Transverse colon (tissue), 4 donors: ENCODE data around the gene PTCH1. TPM values are rescaled to one million over a fixed set of nuclear protein-coding genes. Genes with fewer than 3 reads are reported as not detected.

Experiments
- DNase-seq: peaks from one replicate; pipeline ENCODE4 v3.0.0-alpha.2; 2019
- H3K27ac ChIP-seq, 4 donors: fragments of 200-600 bp; sonication (generic); 2 replicates each; pipeline ENCODE4 v1.5.1; 2016 to 2018; ENCODE audit warnings: inconsistent platforms in 4 of 4
- H3K27me3 ChIP-seq: fragments of 200-600 bp; sonication (generic); 2 replicates; pipeline ENCODE4 v1.5.1; 2017; ENCODE audit warnings: inconsistent platforms
- H3K36me3 ChIP-seq, 4 donors: fragments of 200-600 bp; sonication (generic); 2 replicates each; pipeline ENCODE4 v1.5.1; 2017 to 2019; ENCODE audit warnings: inconsistent platforms in 4 of 4
- H3K4me1 ChIP-seq, 4 donors: fragments of 200-600 bp; sonication (generic); 2 replicates each; pipeline ENCODE4 v1.5.1; 2017 to 2020; ENCODE audit warnings: inconsistent platforms in 4 of 4
- H3K4me3 ChIP-seq, 4 donors: fragments of 200-600 bp; sonication (generic); 1 replicate in 1 of 4; 2 replicates in 3 of 4; pipeline versions ENCODE4 v1.5.1 to v1.6.1; 2017 to 2019; ENCODE audit warnings: inconsistent platforms in 4 of 4
- H3K9me3 ChIP-seq, 2 donors: fragments of 200-600 bp; sonication (generic); 2 replicates each; pipeline ENCODE4 v1.5.1; 2017 to 2019; ENCODE audit warnings: inconsistent platforms in 2 of 2
- CTCF ChIP-seq, 5 experiments: fragments of 200-600 bp in 3 of 5; fragments of 450-650 bp in 2 of 5; sonication (generic) in 3 of 5; IDR thresholded peaks; 1 replicate in 2 of 5; 2 replicates in 3 of 5; pipeline ENCODE4 v1.5.1; 2016 to 2017; ENCODE audit warnings: antibody characterized with exemption in 5 of 5, inconsistent platforms in 3 of 5, mild to moderate bottlenecking in 2 of 5, moderate library complexity in 1 of 5
- EP300 ChIP-seq: sonication (generic); formaldehyde crosslinking; IDR thresholded peaks from one replicate; pipeline ENCODE4 v1.6.1; 2017; ENCODE audit warnings: antibody characterized with exemption, low read depth
- POLR2A ChIP-seq: fragments of 450-650 bp; IDR thresholded peaks from one replicate; pipeline ENCODE4 v1.6.1; 2016; ENCODE audit warnings: antibody characterized with exemption, mild to moderate bottlenecking, moderate library complexity
- POLR2AphosphoS5 ChIP-seq, 3 donors: sonication (generic); formaldehyde crosslinking; IDR thresholded peaks; one replicate each; pipeline ENCODE4 v1.6.1; 2016; ENCODE audit warnings: antibody characterized with exemption in 3 of 3
- WGBS, 2 donors: methylation state at CpG; one replicate each; pipeline ENCODE4 v1.1.5; 2018; ENCODE audit warnings: low coverage in 1 of 2; 5-methylcytosine and 5-hydroxymethylcytosine counted together
- in situ Hi-C, 4 donors: fragments of 200-750 bp; cut with MboI; loops; one replicate each; pipeline versions ENCODE4 v1.15.0 to v1.15.1; 2017; ENCODE audit warnings: low sequenced_read_pairs in 3 of 4, low pct_ligation_motif_present in 1 of 4, low pct_unique_long_range_greater_than_20kb in 1 of 4
- intact Hi-C: fragments of 100-400 bp; cut with DNase I; formaldehyde crosslinking; loops from one replicate; pipeline ENCODE4 v1.15.1; 2023; ENCODE audit warnings: low total_unique reads
- total RNA-seq, 4 donors: library from RNA; depleted of rRNA; stranded (reverse); fragments of >200 nt; gene quantifications; one replicate each; pipeline ENCODE4 v1.1.0, GENCODE V29; 2016

Gene PTCH1
- total RNA-seq, 4 donors from 2014 or later: 12.3 to 50.9 (median 26.4) TPM

GRCh38 chr9:95512709-95513095 is 4.1 kb downstream of the PTCH1 start:
- in situ Hi-C loops: loop anchor here in 2 of 4 donors (10.0 to 25.0 kb wide), 2 partner anchors 200 to 362 kb away; partner anchors contain the start of genes ERCC6L2 (in 1 of the 2) and FANCC (in 1 of the 2)
- TF ChIP-seq CTCF (IDR thresholded peaks at IDR 0.05) (no peak), POLR2A (no peak), POLR2AphosphoS5 (IDR thresholded peaks at IDR 0.05) (peak in 1 of 3 donors; percentile 49), EP300 (no peak)
- Histone ChIP-seq H3K4me1 (peaks cover 6 to 35% (median 26%) of the 10 kb centered on the region in 4 donors), H3K36me3 (no peaks in the 10 kb centered on the region), H3K27ac (peak overlapping the region; percentile 91 to 95 (median 93)), H3K27me3 (peaks cover 17% of the 10 kb centered on the region), H3K9me3 (no peaks in the 10 kb centered on the region), H3K4me3 (peak overlapping the region in 1 of 4 donors; percentile 97)
- intact Hi-C loops: loop anchor here (10.0 kb wide), 1 partner anchor 198 kb away; the partner anchor contains the start of gene FANCC
- DNase-seq: no peak
- 62 to 86% methylated on average over 1 to 2 of the region's 2 CpGs for WGBS, 2 donors

DNA sequence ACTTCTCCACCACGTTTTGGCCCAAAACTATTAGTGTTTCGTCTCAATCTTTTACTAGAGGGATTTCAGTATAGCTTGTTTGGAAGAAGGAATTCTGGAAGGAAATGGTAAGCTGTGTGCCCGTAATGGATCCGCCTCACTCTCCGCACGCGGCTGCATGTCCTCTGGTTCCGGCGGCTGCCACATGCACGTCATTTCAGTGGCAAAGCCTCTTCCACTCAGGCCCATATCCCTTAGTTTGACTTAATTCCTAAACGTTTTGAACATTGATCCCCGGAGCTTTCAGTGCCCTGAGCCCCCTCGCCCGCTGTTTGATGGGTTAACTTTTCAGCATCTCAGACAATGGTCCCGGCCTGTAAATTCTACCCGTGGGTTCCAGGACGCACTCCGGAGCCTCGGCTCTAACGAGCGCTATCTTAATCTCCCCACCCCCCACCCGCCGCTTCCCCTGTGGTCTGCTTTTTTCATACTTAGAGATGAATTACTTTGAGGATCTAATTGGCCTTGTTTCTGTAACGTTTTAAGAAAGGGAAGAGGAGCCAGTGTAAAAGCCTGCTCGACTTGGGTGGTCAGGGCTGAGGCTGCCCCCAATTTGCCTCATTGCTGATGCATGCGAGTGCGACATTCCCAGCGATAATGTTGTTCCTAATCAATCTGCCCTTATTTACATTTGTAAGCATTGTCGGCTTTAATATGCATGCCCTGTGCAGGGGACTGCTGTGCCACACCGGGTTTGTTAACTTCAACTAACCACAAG is 4.6 kb downstream of the PTCH1 start:
- TF ChIP-seq EP300 (no peak), POLR2AphosphoS5 (IDR thresholded peaks at IDR 0.05) (no peak), POLR2A (no peak), CTCF (IDR thresholded peaks at IDR 0.05) (no peak)
- no peaks in the 10 kb centered on the region for H3K36me3 ChIP-seq
- no peaks in the 10 kb centered on the region for H3K9me3 ChIP-seq
- peaks cover 16% of the 10 kb centered on the region for H3K27me3 ChIP-seq
- H3K27ac ChIP-seq: peak overlapping the region; percentile 91 to 95 (median 93)
- H3K4me1 ChIP-seq: peaks cover 6 to 31% (median 25%) of the 10 kb centered on the region in 4 donors
- in situ Hi-C loops (loop anchor here in 2 of 4 donors (10.0 to 25.0 kb wide), 2 partner anchors 200 to 363 kb away; partner anchors contain the start of genes ERCC6L2 (in 1 of the 2) and FANCC (in 1 of the 2)), intact Hi-C loops (loop anchor here (10.0 kb wide), 1 partner anchor 197 kb away; the partner anchor contains the start of gene FANCC)
- 54 to 68% methylated on average over 7 to 30 of the region's 30 CpGs for WGBS, 2 donors
- peak overlapping the region in 3 of 4 donors; percentile 84 to 97 (median 89) for H3K4me3 ChIP-seq
- no peak for DNase-seq

DNA sequence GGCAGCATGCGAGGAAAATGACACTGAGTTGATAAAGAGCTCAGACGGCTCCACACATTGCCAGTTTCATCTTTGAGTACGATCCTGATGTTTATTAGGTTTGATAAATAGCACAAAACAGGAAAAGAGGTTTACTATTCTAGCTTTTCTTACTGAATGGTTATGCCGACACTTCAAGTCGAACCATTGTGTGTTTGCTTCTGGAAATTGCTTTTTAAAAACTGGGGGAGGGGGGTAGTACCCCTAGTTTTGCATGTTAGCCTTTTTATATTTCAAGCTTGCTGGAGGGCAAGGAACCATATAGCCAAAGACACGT is 5.2 kb downstream of the PTCH1 start:
- in situ Hi-C loops: loop anchor here in 2 of 4 donors (10.0 to 25.0 kb wide), 2 partner anchors 199 to 363 kb away; partner anchors contain the start of genes ERCC6L2 (in 1 of the 2) and FANCC (in 1 of the 2)
- 7 to 9% methylated on average over 6 of the region's 6 CpGs for WGBS, 2 donors
- DNase-seq: no peak
- intact Hi-C loops: loop anchor here (10.0 kb wide), 1 partner anchor 197 kb away; the partner anchor contains the start of gene FANCC
- no peak for TF ChIP-seq EP300
- no peak for TF ChIP-seq POLR2A
- no peak for TF ChIP-seq CTCF (IDR thresholded peaks at IDR 0.05)
- no peak for TF ChIP-seq POLR2AphosphoS5 (IDR thresholded peaks at IDR 0.05)
- H3K27ac ChIP-seq: peak overlapping the region; percentile 91 to 95 (median 93)
- peaks cover 13% of the 10 kb centered on the region for H3K27me3 ChIP-seq
- no peaks in the 10 kb centered on the region for H3K9me3 ChIP-seq
- no peaks in the 10 kb centered on the region for H3K36me3 ChIP-seq
- peaks cover 6 to 27% (median 23%) of the 10 kb centered on the region in 4 donors for H3K4me1 ChIP-seq
- H3K4me3 ChIP-seq: peak overlapping the region; percentile 58 to 97 (median 86)
